Thoracic aorta (tissue), 2 donors: ENCODE data around the gene ZNF205. TPM values are rescaled to one million over a fixed set of nuclear protein-coding genes. Genes with fewer than 3 reads are reported as not detected.

Experiments
- ATAC-seq: fragments of 150-250 bp; one replicate; pipeline ENCODE4 v1.8.0; 2017; ENCODE audit warnings: low read depth; ENCODE audit not compliant: insufficient number of reproducible peaks, low FRiP score
- DNase-seq: peaks from one replicate; pipeline ENCODE4 v3.0.0-alpha.2; 2020; ENCODE audit warnings: low spot score
- H3K27ac ChIP-seq, 2 donors: fragments of 200-600 bp; sonication (generic); 1 replicate in 1 of 2; 2 replicates in 1 of 2; pipeline ENCODE4 v1.5.1; 2016; ENCODE audit warnings: mild to moderate bottlenecking in 2 of 2, moderate library complexity in 2 of 2
- H3K27me3 ChIP-seq: fragments of 200-600 bp; sonication (generic); replicated peaks from 2 replicates; pipeline ENCODE4 v1.6.0; 2016; ENCODE audit warnings: mild to moderate bottlenecking; ENCODE audit not compliant: insufficient read depth
- H3K36me3 ChIP-seq: fragments of 200-600 bp; sonication (generic); one replicate; pipeline ENCODE4 v1.5.1; 2016
- H3K4me1 ChIP-seq, 2 donors: fragments of 200-600 bp; sonication (generic); 1 replicate in 1 of 2; 2 replicates in 1 of 2; pipeline versions ENCODE4 v1.5.1 to v1.6.0; 2016; ENCODE audit warnings: low read depth in 2 of 2, mild to moderate bottlenecking in 1 of 2; ENCODE audit not compliant: control insufficient read depth in 1 of 2
- H3K4me3 ChIP-seq: fragments of 200-600 bp; sonication (generic); 2 replicates; pipeline ENCODE4 v1.5.1; 2016; ENCODE audit warnings: mild to moderate bottlenecking
- H3K9me3 ChIP-seq: fragments of 200-600 bp; sonication (generic); 2 replicates; pipeline ENCODE4 v1.5.1; 2016
- total RNA-seq, 2 donors: library from RNA; depleted of rRNA; stranded (reverse); fragments of >200 nt; gene quantifications; one replicate each; pipeline versions ENCODE4 v1.1.0 to v1.2.3, GENCODE V29; 2016
- TF ChIP-seq, protein P1 (sequence below): fragments of 200-600 bp; sonication (generic); IDR thresholded peaks from one replicate; pipeline ENCODE4 v1.5.1; 2019; ENCODE audit warnings: antibody characterized with exemption

Gene ZNF205
- total RNA-seq, 2 donors from 2014 or later = 16.4 to 19.4 TPM

DNA sequence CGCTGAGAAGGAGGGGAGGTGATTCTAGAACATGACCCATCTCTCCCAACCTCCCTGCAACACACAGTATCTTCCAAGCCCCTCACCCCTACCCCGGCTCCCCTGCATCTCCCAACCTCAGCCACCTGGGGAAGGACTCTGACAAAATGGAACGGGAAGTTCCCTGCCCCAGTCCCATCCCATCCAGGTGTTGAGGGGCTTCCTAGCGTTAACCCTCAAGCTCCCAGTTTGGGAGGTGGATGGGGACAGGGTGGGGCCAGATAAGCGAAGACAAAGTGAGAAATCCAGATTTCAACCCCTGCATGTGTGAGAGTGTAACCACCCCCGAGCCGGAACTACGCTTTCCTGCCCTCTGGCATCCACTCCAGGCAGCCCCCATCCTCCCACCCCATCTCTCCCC lies 15.1 kb upstream of the ZNF205 start:
- TF ChIP-seq, protein P1, sequence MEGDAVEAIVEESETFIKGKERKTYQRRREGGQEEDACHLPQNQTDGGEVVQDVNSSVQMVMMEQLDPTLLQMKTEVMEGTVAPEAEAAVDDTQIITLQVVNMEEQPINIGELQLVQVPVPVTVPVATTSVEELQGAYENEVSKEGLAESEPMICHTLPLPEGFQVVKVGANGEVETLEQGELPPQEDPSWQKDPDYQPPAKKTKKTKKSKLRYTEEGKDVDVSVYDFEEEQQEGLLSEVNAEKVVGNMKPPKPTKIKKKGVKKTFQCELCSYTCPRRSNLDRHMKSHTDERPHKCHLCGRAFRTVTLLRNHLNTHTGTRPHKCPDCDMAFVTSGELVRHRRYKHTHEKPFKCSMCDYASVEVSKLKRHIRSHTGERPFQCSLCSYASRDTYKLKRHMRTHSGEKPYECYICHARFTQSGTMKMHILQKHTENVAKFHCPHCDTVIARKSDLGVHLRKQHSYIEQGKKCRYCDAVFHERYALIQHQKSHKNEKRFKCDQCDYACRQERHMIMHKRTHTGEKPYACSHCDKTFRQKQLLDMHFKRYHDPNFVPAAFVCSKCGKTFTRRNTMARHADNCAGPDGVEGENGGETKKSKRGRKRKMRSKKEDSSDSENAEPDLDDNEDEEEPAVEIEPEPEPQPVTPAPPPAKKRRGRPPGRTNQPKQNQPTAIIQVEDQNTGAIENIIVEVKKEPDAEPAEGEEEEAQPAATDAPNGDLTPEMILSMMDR = no peak
- Histone ChIP-seq H3K27me3 (peaks cover 5% of the 10 kb centered on the region), H3K36me3 (no peaks in the 10 kb centered on the region), H3K4me3 (no peak overlapping the region), H3K9me3 (no peaks in the 10 kb centered on the region), H3K4me1 (peaks cover 4 to 6% of the 10 kb centered on the region in 2 donors), H3K27ac (no peak overlapping the region)
- ATAC-seq (no peak), DNase-seq (no peak)

DNA sequence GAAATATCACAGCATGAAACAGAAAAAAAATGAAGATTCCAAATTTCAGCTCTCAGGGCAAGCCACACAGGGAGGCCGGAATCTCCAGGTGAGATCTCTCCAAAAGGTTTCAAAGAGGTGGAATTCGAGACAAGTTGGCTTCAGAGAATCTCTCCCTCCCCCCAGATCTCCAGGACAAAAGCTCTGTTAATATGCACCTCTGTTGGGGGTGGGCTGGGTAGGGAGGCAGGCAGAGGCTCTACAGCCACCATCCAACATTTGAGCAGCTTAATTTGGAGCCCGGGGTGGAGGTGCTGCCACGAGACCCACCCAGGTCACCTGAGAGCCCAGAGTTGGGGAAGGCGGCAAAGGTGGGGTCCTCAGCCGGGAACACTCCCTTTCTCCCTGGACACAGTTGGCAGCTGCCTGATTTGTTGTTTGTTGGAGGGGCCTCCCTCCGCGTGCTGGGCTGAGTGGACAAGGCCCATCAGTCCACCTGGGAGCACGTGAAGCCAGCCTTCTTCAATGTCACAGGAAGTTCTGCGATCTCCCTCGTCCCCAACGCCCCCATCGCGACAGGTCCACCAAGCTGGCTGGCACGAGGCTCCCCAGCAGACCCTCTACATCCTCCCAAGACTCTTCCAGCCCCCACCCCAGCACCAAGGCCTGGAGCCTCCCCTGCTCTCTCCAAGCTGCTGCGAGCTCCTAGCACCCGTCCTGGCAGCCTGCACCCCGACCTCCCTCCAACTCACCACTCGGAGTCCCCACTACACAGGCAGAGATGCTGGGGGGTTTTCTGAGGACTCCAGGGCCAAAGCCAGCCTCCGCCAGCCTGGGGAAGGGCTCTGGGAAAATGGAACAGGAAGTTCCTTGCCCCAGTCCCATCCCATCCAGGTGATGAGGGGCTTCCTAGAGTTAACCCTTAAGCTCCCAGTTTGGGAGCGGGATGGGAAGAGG lies 13.7 kb upstream of the ZNF205 start, which contains the start of gene ZSCAN10:
Gene ZSCAN10 (minus strand): TSS at position 836 of the 936 bp plus-strand sequence. CDS start 6,357 bp downstream, outside the sequence.
- H3K27ac ChIP-seq = no peak within 1 kb of the TSS
- TF ChIP-seq, protein P1 = no peak
- no peak for DNase-seq
- H3K27me3 ChIP-seq = peaks cover 5% of the 10 kb centered on the region
- ATAC-seq = no peak
- H3K4me3 ChIP-seq = peak within 1 kb of the TSS; percentile 62
- H3K36me3 ChIP-seq = no peaks in the 10 kb centered on the region
- H3K4me1 ChIP-seq = peaks cover 4 to 6% of the 10 kb centered on the region in 2 donors
- H3K9me3 ChIP-seq = no peaks in the 10 kb centered on the region

DNA sequence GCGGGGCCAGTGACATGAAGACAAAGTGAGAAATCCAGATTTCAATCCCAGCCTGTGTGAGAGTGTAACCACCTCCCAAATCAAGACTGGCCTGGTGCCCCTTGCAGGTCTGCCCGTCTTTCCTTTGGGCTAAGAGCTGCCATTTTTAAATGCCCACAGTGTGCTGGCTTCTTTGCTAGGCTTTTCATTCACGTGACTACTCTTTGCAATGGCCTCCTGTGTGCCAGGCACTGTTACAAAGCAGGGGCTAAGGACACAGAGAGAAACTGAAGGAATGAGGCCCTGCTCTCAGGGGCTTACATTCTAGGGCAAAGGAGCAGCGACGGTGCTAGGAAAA lies 13.0 kb upstream of the ZNF205 start:
- no peaks in the 10 kb centered on the region for H3K9me3 ChIP-seq
- no peaks in the 10 kb centered on the region for H3K36me3 ChIP-seq
- no peak overlapping the region for H3K4me3 ChIP-seq
- peaks cover 5% of the 10 kb centered on the region for H3K27me3 ChIP-seq
- H3K4me1 ChIP-seq = peaks cover 4 to 6% of the 10 kb centered on the region in 2 donors
- DNase-seq (no peak), ATAC-seq (no peak)
- no peak overlapping the region for H3K27ac ChIP-seq
- TF ChIP-seq, protein P1 = no peak

DNA sequence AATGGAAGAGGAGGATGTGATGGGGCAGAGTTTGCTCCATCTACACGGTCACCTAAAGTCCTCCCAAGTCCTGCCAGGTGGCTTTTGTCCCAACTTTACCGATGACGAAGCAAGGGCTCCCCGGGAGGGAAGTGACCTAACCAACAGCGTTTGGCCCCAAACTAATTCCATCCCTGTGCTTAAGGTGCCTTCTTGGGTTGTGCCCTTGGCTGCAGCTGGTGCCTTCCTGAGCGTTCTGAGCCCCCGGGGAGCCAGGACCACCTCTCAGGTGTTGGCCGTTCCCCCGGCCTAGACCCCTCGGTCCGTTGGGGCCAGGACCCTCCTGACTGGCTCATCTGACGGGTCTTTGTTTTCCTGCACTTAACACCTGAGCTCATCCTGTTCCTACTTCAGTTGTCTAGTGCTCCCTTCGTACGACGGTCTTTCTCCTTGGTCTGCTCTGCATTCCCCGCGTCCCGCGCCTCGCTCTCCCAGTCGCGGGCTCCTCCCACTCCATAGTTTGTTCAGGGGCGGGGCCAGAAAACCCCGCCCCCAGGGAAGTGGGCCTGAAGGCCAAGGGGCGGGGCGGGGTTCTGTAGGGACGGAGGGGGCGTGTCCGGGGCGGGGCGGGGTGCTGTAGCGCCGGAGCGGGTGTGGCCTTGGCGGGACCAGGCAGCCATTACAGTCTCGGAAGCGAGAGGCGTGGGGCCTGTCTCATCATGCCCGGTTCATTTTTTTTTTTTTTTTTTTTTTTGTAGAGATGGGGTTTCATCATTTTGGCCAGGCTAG lies 12.5 kb upstream of the ZNF205 start:
- ATAC-seq (no peak), DNase-seq (peak; percentile 65)
- H3K9me3 ChIP-seq = no peaks in the 10 kb centered on the region
- no peak overlapping the region for H3K27ac ChIP-seq
- H3K36me3 ChIP-seq = no peaks in the 10 kb centered on the region
- H3K27me3 ChIP-seq = peaks cover 5% of the 10 kb centered on the region
- TF ChIP-seq, protein P1 = no peak
- peak overlapping the region; percentile 62 for H3K4me3 ChIP-seq
- H3K4me1 ChIP-seq = peaks cover 4 to 6% of the 10 kb centered on the region in 2 donors
